ENCODE results near the gene ZNF629.

GRCh38 chr16:30830072-30830417 is 43.0 kb upstream of the ZNF629 start:
- TF ChIP-seq CTCF (IDR thresholded peaks at IDR 0.05 in 8 of 11, conservative IDR thresholded peaks at IDR 0.05 in 3 of 11) = no peak
- no peak for TF ChIP-seq POLR2AphosphoS5 (IDR thresholded peaks at IDR 0.05)
